GM19099 (cell line): Measurements from ENCODE around the gene ACTA2.

ENCODE experiments used
- POLR2A ChIP-seq: IDR thresholded peaks from 3 replicates; pipeline ENCODE4 v1.6.1; 2011; ENCODE audit warnings: low read depth; ENCODE audit not compliant: insufficient read length; ENCODE audit errors: extremely low read depth

ACTA2 gene

GRCh38 chr10:88986549-88987242, 34.1 kb upstream of the ACTA2 start:
- TF ChIP-seq POLR2A: no peak

GRCh38 chr10:88984525-88984924, 32.0 kb upstream of the ACTA2 start:
- TF ChIP-seq POLR2A: no peak

DNA sequence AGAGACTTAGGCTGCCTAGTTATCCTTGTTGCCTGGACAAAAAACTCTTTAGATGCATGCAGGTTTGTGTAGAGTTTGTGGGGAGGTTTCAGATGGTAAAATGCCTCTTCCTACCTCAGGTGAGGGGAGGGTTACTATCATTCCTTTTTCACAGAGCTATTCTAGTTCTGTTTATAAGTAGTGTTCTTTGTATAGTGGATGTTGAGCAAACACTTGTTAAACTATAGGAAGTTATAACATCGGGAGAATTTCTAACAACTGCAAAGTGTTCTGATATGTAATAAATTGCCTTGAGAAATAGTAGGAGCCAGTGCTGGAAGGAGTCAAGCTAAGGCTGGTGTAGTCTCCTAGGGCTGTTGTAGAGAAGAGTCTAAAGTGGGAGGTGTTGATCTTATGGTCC, 31.4 kb upstream of the ACTA2 start:
- TF ChIP-seq POLR2A: no peak

DNA sequence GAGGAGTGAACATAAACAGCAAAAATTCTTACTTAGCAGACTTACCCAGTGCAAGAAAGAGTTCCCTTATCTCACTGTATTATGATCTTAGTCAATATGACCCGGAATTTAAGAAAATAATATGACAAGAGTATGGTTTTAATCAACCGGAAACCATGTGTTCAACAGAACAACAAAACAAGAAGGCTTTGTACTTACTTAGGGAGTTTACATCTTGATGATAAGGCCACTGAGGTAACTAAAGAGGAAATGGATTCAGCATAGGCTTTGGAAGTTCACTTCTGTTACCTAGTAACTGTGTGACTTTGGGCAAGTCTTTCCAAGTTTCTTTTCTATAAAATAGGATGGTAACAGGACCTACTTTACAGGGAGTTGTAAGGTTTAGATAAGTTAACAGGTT, 30.6 kb upstream of the ACTA2 start:
- TF ChIP-seq POLR2A: no peak

GRCh38 chr10:88982366-88982765, 29.8 kb upstream of the ACTA2 start:
- no peak for TF ChIP-seq POLR2A

DNA sequence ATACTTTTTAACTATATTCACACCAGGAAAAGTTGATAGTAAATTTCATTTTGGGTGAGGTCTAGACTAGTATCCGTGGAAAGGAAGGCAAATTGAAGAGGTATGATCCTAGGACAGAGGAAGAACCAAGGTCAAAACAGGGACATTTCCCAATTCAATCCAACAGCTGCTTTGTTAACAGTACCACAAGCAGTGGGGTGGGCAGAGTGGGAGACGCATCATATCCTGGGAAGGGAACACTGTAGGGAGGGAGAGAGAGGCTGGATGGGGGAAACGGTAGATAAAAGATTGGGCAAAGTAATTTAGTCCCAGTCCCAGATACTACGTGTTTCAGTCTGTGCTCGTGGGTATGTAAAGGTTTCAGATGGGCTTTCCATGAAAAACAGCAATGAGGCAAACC, 28.9 kb upstream of the ACTA2 start:
- TF ChIP-seq POLR2A: no peak

- TF ChIP-seq POLR2A: no peak
Measured at GRCh38 chr10:88980800-88981199, 28.2 kb upstream of the ACTA2 start.

GRCh38 chr10:88980247-88980646, 27.7 kb upstream of the ACTA2 start:
- TF ChIP-seq POLR2A: no peak

- no peak for TF ChIP-seq POLR2A
Measured at GRCh38 chr10:88979603-88980002, 27.0 kb upstream of the ACTA2 start.

- no peak for TF ChIP-seq POLR2A
Measured at GRCh38 chr10:88979153-88979562, 26.6 kb upstream of the ACTA2 start.

DNA sequence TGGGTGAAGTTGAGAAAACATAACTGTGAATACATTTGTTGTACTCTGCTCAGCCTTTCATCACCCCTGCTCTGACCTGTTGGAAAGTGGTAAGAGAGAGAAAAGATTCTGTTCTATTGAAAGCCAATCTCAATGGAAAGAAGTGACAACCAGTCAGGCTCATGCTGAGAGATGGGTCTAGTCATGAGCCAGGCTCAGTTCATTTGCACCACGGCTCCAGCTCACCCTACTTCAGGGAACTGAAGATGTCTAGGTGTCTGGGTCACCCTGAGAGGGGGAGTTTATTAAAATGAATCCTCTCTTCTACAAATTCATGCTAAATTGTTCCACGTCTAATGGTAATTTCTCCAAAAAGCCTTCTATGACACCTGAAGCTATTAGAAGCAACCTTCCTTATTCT, 25.9 kb upstream of the ACTA2 start:
- TF ChIP-seq POLR2A: no peak

DNA sequence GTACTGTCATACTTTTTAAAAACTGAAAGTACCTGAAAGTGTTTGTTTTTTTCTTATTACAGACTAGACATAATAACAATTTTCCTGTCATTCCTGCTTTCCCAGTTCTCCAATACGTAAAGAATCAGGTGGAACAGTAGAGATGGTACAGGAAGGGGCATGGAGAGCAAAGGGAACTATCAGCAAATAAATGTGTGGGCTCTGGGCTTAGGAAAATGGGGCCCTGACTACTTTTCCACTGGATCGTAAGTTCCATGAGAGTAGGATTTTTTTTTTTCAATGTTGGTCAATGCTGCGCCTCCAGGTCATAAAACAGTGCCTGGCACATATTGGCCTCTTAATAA, 22.8 kb upstream of the ACTA2 start:
- no peak for TF ChIP-seq POLR2A

GRCh38 chr10:88974446-88975376, 22.1 kb upstream of the ACTA2 start:
- no peak for TF ChIP-seq POLR2A

- no peak for TF ChIP-seq POLR2A
Measured at GRCh38 chr10:88974012-88974411, 21.4 kb upstream of the ACTA2 start.

GRCh38 chr10:88971221-88972061, 18.9 kb upstream of the ACTA2 start:
- no peak for TF ChIP-seq POLR2A
